ENCODE data around the gene TTLL6.
A peak's percentile ranks its signal among the peaks of the same experiment; 100 is the strongest.
"Not testable (repeated sequence)": the region's sequence is repeated elsewhere in the genome, so short reads cannot be mapped to it uniquely, and the experiment has no call there.

TTLL6 gene

GRCh38 chr17:48722201-48722907 lies 94.7 kb downstream of the TTLL6 start, which contains the start of gene PRAC1:
PRAC1 (minus strand) TSS chr17:48722518; CDS start chr17:48722392, 126 bp downstream.
- DNase-seq, result no peak

- DNase-seq, result no peak
Measured at GRCh38 chr17:48721009-48721402, 96.0 kb downstream of the TTLL6 start.

GRCh38 chr17:48720266-48721008 lies 96.6 kb downstream of the TTLL6 start:
- DNase-seq, result no peak

GRCh38 chr17:48719642-48720265 lies 97.3 kb downstream of the TTLL6 start:
- DNase-seq, result no peak

- no peak for DNase-seq
Measured at GRCh38 chr17:48718761-48719641, 98.0 kb downstream of the TTLL6 start.

GRCh38 chr17:48718227-48718760 lies 98.7 kb downstream of the TTLL6 start:
- peak; percentile 5 for DNase-seq

- DNase-seq, result no peak
Measured at GRCh38 chr17:48717367-48718226, 99.4 kb downstream of the TTLL6 start.

- not testable (repeated sequence) for DNase-seq
Measured at GRCh38 chr17:48716549-48716948, 100.5 kb downstream of the TTLL6 start.

GRCh38 chr17:48715496-48716399 lies 101.3 kb downstream of the TTLL6 start:
- DNase-seq, result no peak

All from fibroblast of upper back skin (primary cell).